ENCODE measurements around the gene PADI2.

- TF ChIP-seq POLR2A (IDR thresholded peaks at IDR 0.05) (no peak), CTCF (IDR thresholded peaks at IDR 0.05) (no peak)
These were observed 34.5 kb downstream of the PADI2 start for GRCh38 chr1:17084787-17085186.
